Left colon (tissue), 2 donors: Measurements from ENCODE around the gene CD200R1L. TPM values are rescaled to one million over a fixed set of nuclear protein-coding genes. Genes with fewer than 3 reads are reported as not detected.

Source experiments
- ATAC-seq: fragments of 200-7000 bp; cut with Tn5 transposase; one replicate; pipeline ENCODE4 v1.9.1; 2020; ENCODE audit warnings: mild to moderate bottlenecking, moderate library complexity
- DNase-seq, 2 donors: peaks; one replicate each; pipeline ENCODE4 v3.0.0-alpha.2; 2020
- intact Hi-C, 2 donors: fragments of 100-400 bp; cut with DNase I in 1 of 2; cut with micrococcal nuclease in 1 of 2; formaldehyde crosslinking; loops; one replicate each; pipeline versions ENCODE4 v1.11.2 to v1.14.0; 2022; cut with DNase I, micrococcal nuclease
- total RNA-seq, 2 donors: library from RNA; stranded (reverse); fragmentation: NEBNext Ultra II Directional; extraction: Animal tissue kit (Norgen Biotek cat#: 25700); gene quantifications; one replicate each; pipeline ENCODE4 v1.2.1, GENCODE V29; 2021
- donor health status: DM: no; HTN: no; CAD: no.
- donor health status: DM: yes; HTN: yes; CAD: no.

The CD200R1L gene
- total RNA-seq, 2 donors from 2014 or later: not detected

DNA sequence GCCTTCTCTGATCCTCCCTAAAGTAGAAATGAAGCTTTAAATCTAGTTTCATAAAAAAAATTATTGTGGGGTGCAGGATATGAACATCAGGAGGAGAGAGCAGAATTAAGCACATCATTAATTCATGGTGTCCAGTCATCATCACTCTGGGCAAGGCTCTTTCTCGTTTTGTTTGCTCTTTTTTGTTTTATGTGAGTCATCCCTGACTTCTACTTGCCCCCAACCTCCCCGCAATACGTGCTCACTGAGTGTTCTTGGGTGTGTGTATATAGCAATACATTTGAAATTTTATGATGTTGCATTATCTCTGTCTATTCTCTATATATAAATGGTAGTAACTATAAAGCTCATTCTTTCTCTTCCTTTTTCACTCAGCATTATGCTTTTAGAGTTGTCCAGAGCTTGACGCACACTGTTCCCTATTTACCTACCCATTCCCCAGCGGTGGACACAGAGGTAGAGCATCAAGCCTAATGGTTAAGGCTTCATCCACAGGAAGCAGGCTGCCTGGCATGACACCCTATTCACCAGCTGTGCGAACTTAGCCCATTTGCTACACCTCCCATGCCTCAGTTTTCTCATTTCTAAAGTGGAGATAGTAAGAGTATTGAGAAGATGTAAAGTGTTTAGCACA is 72.3 kb downstream of the CD200R1L start:
- intact Hi-C loops: no loop called here
- no peak for DNase-seq
- peak; percentile 57 for ATAC-seq

DNA sequence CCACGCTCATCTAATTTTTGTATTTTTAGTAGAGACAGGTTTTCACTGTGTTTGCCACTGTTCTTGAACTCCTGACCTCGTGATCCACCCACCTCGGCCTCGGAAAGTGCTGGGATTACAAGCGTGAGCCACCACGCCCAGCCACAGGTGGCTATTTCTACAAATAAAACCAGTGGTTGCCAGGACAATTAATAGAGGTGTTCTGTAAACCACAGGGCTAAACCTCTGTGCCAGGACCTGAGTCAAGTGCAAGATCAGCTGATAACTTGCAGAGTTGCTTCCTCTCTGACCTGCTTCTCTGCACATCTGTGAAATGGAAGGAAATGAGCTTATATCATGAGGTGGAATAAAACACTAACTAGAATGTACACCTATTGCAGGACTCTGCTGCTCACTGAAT is 72.8 kb downstream of the CD200R1L start:
- intact Hi-C loops: no loop called here
- peak; percentile 90 for ATAC-seq
- peak; percentile 35 to 42 for DNase-seq

DNA sequence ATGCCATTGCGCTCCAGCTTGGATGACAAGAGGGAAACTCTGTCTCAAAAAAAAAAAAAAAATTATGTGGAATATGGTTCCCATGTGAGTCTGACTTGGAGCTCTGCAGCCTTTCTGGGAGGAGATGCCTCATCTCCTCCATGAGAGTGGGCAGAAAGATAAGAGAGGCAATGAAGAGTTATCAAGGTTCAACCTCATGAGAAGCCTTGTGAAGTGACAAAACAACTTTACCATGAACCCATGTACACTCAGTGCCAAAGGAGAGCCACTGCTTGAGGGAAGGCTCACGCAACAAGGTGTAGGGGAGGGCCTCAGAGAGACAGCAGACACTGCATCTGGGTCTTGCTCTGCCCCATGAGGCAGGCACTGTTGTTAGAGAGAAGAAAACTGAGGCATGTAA is 75.7 kb downstream of the CD200R1L start:
- no peak for DNase-seq
- intact Hi-C loops: no loop called here
- ATAC-seq: no peak

DNA sequence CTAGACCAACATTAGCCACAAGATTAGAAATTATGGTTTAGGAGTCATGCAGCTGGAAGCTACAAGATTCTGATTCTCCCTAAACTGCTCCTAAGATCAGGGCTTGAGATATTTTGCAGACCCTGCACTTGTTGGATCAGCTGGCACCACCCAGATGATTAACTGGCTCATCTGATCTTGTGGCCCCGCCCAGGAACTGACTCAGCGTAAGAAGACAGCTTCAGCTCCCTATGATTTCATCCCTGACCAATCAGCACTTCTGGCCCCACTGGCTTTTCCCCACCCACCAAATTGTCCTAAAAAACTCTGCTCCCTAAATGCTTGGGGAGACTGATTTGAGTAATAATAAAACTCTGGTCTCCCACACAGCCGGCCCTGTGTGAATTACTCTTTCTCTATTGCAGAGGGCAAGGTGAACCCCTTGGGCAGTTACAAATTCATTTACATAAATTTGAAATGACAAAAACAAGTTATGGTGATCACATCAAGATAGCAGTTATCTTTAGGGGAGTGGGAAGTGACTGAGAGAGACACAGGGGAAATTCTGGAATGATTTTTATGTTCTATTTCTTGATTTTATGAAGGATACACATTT is 76.5 kb downstream of the CD200R1L start:
- intact Hi-C loops: no loop called here
- DNase-seq: no peak
- no peak for ATAC-seq

DNA sequence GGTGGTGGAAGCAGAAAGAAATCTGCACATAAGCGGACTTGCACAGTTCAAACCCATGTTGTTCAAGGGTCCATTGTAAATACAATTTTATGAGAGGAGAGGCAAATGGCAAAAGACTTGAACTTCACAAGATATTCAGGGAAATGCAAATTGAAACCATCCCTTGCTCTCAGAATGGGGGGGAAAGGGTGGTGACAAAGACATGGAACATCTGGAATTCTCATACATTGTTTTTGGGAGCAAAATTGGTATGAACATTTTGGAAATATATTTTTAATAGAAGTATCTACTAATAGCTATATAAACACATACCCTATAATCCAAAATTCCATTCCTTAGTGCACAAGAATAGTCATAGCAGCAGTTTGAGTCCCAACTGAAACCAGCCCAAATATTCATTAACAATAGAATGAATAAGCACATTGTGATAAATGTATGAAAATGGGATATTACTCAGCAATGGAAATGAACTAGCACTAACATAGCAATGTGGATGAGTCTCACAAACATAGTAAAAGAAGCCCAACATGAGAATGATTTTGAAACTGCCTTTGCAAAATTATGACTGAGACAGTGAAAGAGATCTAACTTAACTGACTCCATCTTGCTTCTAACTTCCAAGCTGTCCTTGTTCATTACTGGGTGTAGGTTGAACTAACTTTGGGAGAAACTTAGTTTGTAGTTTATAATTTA is 77.2 kb downstream of the CD200R1L start:
- intact Hi-C loops: no loop called here
- DNase-seq: no peak
- no peak for ATAC-seq

DNA sequence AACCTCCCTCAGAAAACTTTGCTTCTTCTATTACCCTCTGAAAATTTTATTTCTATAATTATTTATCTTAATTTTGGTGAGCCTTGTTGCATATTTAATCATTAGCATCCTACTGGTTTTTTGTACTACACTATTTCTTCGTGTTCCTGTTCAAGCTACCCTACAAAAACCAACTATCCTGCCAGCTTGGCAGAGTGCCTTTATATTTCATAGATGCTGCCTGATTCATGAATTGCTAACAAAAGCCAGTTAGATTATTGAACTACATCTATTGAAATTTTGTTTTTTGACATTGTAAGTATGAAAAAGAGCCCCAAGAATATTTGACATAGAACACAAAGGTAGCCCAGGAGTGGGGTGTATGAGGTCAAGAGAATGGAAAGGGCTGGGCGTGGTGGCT is 78.9 kb downstream of the CD200R1L start:
- DNase-seq (no peak), ATAC-seq (no peak)
- intact Hi-C loops: no loop called here

DNA sequence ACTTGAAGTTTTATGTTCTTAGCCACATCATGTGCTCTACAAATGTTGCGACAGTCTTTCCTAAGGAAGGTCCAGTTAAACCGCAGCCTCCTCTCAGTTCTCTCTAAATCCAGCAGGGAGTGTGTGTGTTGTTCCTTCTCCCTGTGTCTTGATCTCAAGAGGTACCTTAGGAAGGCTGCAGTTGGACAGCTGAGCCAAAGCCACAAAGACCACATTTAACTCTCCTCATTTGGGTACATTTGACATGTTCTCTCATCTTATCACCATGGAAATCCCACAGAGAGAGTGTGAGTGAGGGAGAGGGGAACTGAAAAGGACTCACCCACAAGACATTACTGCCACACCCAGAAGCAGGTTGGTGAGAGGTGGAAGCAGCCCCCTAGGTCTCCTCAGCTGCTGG is 79.5 kb downstream of the CD200R1L start:
- DNase-seq: no peak
- ATAC-seq: no peak
- intact Hi-C loops: no loop called here

Other genes starting within 250 kb of the CD200R1L start
- 10 to 100 TPM in 1 of 2 donors, 1 to 10 TPM in 1; 9.4 to 23.9 TPM for gene CCDC80, start 205.7 kb downstream of the CD200R1L start, total RNA-seq
- gene CD200R1, start 128.2 kb upstream of the CD200R1L start, total RNA-seq: 1 to 10 TPM in 1 of 2 donors, under 1 TPM in 1; 0.49 to 1.6 TPM
- gene GTPBP8, start 144.1 kb upstream of the CD200R1L start, total RNA-seq: 10 to 100 TPM; 16.1 to 16.7 TPM